AG09309 (cell line): ENCODE data around the gene LRCOL1.

ENCODE experiments used
- DNase-seq: peaks from one replicate; pipeline ENCODE4 v3.0.0-alpha.2; 2010; ENCODE audit warnings: low read depth
- H3K4me3 ChIP-seq: 2 replicates; pipeline ENCODE4 v1.5.1; 2011; ENCODE audit warnings: mild to moderate bottlenecking, low read depth, low read length, moderate library complexity; ENCODE audit not compliant: control insufficient read depth
- TF ChIP-seq, protein P1 (sequence below): IDR thresholded peaks from 2 replicates; pipeline ENCODE4 v1.5.1; 2011; ENCODE audit warnings: mild to moderate bottlenecking, low read depth, low read length, inconsistent platforms; ENCODE audit not compliant: insufficient read depth, control insufficient read depth; ENCODE audit errors: missing control alignments

LRCOL1 gene

DNA sequence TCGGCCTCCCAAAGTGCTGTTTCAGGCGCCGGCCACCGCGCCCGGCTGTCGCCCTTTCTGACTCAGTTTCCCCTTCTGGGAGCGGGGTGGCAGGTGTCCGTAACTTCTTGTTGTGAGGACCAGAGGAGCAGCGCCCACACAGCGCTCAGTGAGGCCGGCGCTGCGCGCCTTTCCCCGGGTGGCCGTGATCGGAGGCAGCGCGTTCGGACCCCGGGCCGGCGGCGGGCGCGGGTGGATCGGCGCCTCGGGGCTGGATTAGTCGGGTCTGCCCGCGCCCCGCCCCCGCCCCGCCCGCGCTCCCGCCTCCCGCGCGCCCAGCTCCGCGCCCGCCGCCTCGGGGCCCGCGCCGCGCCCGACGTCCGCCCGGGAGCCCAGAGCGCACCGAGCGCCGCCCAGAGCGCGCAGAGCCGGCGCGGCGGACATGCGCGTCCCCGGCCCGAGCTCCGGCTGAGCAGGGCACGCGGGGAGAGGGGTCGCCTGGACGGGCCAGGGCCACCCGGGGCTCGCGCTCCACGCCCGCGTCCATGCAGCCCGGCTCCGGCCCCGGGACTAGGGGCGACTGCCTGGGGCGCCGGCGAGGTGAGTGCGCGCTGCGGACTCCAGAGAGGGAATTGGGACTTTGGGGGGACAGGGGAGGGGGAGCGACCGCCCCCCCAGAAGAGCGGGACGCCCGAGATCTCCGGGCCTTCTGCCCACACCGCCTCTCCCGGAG is 50.6 kb downstream of the LRCOL1 start:
- TF ChIP-seq, protein P1, sequence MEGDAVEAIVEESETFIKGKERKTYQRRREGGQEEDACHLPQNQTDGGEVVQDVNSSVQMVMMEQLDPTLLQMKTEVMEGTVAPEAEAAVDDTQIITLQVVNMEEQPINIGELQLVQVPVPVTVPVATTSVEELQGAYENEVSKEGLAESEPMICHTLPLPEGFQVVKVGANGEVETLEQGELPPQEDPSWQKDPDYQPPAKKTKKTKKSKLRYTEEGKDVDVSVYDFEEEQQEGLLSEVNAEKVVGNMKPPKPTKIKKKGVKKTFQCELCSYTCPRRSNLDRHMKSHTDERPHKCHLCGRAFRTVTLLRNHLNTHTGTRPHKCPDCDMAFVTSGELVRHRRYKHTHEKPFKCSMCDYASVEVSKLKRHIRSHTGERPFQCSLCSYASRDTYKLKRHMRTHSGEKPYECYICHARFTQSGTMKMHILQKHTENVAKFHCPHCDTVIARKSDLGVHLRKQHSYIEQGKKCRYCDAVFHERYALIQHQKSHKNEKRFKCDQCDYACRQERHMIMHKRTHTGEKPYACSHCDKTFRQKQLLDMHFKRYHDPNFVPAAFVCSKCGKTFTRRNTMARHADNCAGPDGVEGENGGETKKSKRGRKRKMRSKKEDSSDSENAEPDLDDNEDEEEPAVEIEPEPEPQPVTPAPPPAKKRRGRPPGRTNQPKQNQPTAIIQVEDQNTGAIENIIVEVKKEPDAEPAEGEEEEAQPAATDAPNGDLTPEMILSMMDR, result no peak
- DNase-seq, result no peak
- H3K4me3 ChIP-seq, result peak overlapping the region; percentile 49

- peak overlapping the region; percentile 48 for H3K4me3 ChIP-seq
- TF ChIP-seq, protein P1, result no peak
- no peak for DNase-seq
Observed at GRCh38 chr12:132558861-132559623, 51.3 kb downstream of the LRCOL1 start.

GRCh38 chr12:132558042-132558856 is 52.1 kb downstream of the LRCOL1 start:
- H3K4me3 ChIP-seq, result no peak overlapping the region
- no peak for DNase-seq
- TF ChIP-seq, protein P1, result no peak

- no peak overlapping the region for H3K4me3 ChIP-seq
- no peak for DNase-seq
- TF ChIP-seq, protein P1, result no peak
Observed at GRCh38 chr12:132557291-132558015, 52.9 kb downstream of the LRCOL1 start.

- no peak overlapping the region for H3K4me3 ChIP-seq
- TF ChIP-seq, protein P1, result no peak
- DNase-seq, result no peak
Observed at GRCh38 chr12:132556801-132557200, 53.6 kb downstream of the LRCOL1 start.

GRCh38 chr12:132556216-132556615 is 54.2 kb downstream of the LRCOL1 start:
- no peak for DNase-seq
- H3K4me3 ChIP-seq, result no peak overlapping the region
- TF ChIP-seq, protein P1, result no peak
